GM19099 (cell line): ENCODE measurements around the gene TENM3.
"Not testable (repeated sequence)": the region's sequence is repeated elsewhere in the genome, so short reads cannot be mapped to it uniquely, and the experiment has no call there.

Experiments
- POLR2A ChIP-seq: IDR thresholded peaks from 3 replicates; pipeline ENCODE4 v1.6.1; 2011; ENCODE audit warnings: low read depth; ENCODE audit not compliant: insufficient read length; ENCODE audit errors: extremely low read depth

TENM3 gene

GRCh38 chr4:182243204-182243603 lies at the start of gene TENM3:
Gene TENM3 (plus strand): TSS chr4:182243402. CDS start chr4:182324021, 80,619 bp downstream.
- not testable (repeated sequence) for TF ChIP-seq POLR2A

- no peak for TF ChIP-seq POLR2A
Observed at GRCh38 chr4:182194091-182194824, 48.9 kb upstream of the TENM3 start.

- no peak for TF ChIP-seq POLR2A
Observed at GRCh38 chr4:182197611-182198010, 45.6 kb upstream of the TENM3 start.

GRCh38 chr4:182201871-182202270 lies 41.3 kb upstream of the TENM3 start:
- TF ChIP-seq POLR2A, result no peak

GRCh38 chr4:182202650-182203049 lies 40.6 kb upstream of the TENM3 start:
- no peak for TF ChIP-seq POLR2A

- no peak for TF ChIP-seq POLR2A
Observed at GRCh38 chr4:182203872-182204411, 39.3 kb upstream of the TENM3 start.

- no peak for TF ChIP-seq POLR2A
Observed at GRCh38 chr4:182205306-182205705, 37.9 kb upstream of the TENM3 start.

- TF ChIP-seq POLR2A, result no peak
Observed at GRCh38 chr4:182206266-182206665, 36.9 kb upstream of the TENM3 start.

GRCh38 chr4:182206916-182207315 lies 36.3 kb upstream of the TENM3 start:
- no peak for TF ChIP-seq POLR2A

- TF ChIP-seq POLR2A, result no peak
Observed at GRCh38 chr4:182207830-182208396, 35.3 kb upstream of the TENM3 start.

- TF ChIP-seq POLR2A, result no peak
Observed at GRCh38 chr4:182208526-182209050, 34.6 kb upstream of the TENM3 start.

- TF ChIP-seq POLR2A, result no peak
Observed at GRCh38 chr4:182212211-182212761, 30.9 kb upstream of the TENM3 start.

- no peak for TF ChIP-seq POLR2A
Observed at GRCh38 chr4:182213004-182213403, 30.2 kb upstream of the TENM3 start.

GRCh38 chr4:182215148-182215547 lies 28.1 kb upstream of the TENM3 start:
- TF ChIP-seq POLR2A, result no peak

GRCh38 chr4:182216005-182216404 lies 27.2 kb upstream of the TENM3 start:
- no peak for TF ChIP-seq POLR2A
